ENCODE measurements around the gene LUC7L. TPM values are rescaled to one million over a fixed set of nuclear protein-coding genes. Genes with fewer than 3 reads are reported as not detected.

LUC7L gene
- total and polyA plus RNA-seq, 2 of the 8 experiments (the other 6 are each of a cell fraction or from before 2014, with no cell fraction given), result 49.7 to 129 TPM

DNA sequence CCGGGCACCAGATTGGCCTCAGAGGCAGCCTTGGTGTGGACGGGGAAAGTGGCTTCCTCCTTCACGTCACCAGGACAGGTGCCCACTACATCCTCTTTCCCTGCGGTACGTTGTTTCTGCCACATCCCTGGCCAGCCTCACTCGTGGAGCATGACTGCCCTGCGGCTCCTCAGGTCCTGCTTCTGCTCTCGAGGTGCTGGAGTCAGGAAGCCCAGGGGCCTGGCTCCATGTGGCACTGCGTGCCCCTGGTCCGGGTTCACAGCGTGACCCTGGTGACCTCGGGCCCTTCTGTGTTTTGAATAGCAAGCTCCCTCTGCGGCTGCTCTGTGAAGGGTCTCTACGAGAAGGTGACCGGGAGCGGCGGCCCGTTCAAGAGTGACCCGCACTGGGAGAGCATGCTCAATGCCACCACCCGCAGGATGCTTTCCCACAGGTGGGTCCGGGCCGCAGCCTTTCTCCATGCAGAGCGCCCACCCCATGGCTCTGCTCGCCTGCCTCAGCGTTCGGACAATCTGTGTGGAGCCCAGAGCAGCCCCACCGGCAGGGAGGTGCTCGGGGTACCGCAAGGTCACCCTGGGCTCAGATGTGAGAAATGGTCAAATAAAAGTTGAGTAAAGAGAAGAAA, 33.0 kb upstream of the LUC7L start (continued):
- TF ChIP-seq, protein P1, sequence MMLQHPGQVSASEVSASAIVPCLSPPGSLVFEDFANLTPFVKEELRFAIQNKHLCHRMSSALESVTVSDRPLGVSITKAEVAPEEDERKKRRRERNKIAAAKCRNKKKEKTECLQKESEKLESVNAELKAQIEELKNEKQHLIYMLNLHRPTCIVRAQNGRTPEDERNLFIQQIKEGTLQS (IDR thresholded peaks at IDR 0.05; ENCODE audit: insufficient read depth, low read depth, low read length), result no peak
- TF ChIP-seq POLR2A (IDR thresholded peaks at IDR 0.05; ENCODE audit: control extremely low read depth in 1 of 2, low read depth in 2 of 2, low read length in 2 of 2) (no peak), BCL11A (IDR thresholded peaks at IDR 0.05; ENCODE audit: low read depth in 2 of 2, low read length in 2 of 2) (no peak), JUN (IDR thresholded peaks at IDR 0.05; ENCODE audit: low read depth, low read length) (no peak), RFX5 (IDR thresholded peaks at IDR 0.05; ENCODE audit: borderline replicate concordance, low read depth, low read length) (no peak), RXRA (IDR thresholded peaks at IDR 0.05; ENCODE audit: insufficient read depth, low read depth, low read length) (no peak), CHD2 (IDR thresholded peaks at IDR 0.05; ENCODE audit: low read length) (no peak), HDAC2 (IDR thresholded peaks at IDR 0.05; ENCODE audit: borderline replicate concordance in 1 of 2, low read depth in 2 of 2, low read length in 2 of 2) (no peak), CREB1 (IDR thresholded peaks at IDR 0.05) (no peak)
